Heart left ventricle (tissue), 16 donors: ENCODE results near the gene MLIP. TPM values are rescaled to one million over a fixed set of nuclear protein-coding genes. Genes with fewer than 3 reads are reported as not detected.

ENCODE experiments used
- ATAC-seq, 4 donors: fragments of 200-7000 bp; cut with Tn5 transposase; one replicate each; pipeline ENCODE4 v1.9.1; 2020 to 2022; ENCODE audit warnings: moderate library complexity in 4 of 4, mild to moderate bottlenecking in 3 of 4, moderate number of reproducible peaks in 1 of 4
- DNase-seq, 5 donors: peaks; one replicate each; pipeline ENCODE4 v3.0.0-alpha.2; 2020
- H3K27ac ChIP-seq, 12 donors: fragments of 200-600 bp; sonication (generic) in 4 of 12; one replicate each; pipeline versions ENCODE4 v1.5.0 to v1.8.0; 2016 to 2022; ENCODE audit warnings: mild to moderate bottlenecking in 2 of 12
- H3K27me3 ChIP-seq, 9 donors: fragments of 200-600 bp; sonication (generic) in 2 of 9; one replicate each; pipeline versions ENCODE4 v1.5.1 to v1.8.0; 2016 to 2022; ENCODE audit warnings: mild to moderate bottlenecking in 3 of 9
- H3K36me3 ChIP-seq, 9 donors: fragments of 200-600 bp; sonication (generic) in 2 of 9; one replicate each; pipeline versions ENCODE4 v1.5.0 to v1.8.0; 2018 to 2022; ENCODE audit warnings: mild to moderate bottlenecking in 2 of 9
- H3K4me1 ChIP-seq, 12 donors: fragments of 200-600 bp; sonication (generic) in 4 of 12; one replicate each; pipeline versions ENCODE4 v1.5.0 to v1.8.0; 2016 to 2022; ENCODE audit warnings: mild to moderate bottlenecking in 3 of 12
- H3K4me3 ChIP-seq, 12 donors: fragments of 200-600 bp; sonication (generic) in 4 of 12; one replicate each; pipeline versions ENCODE4 v1.5.0 to v1.8.0; 2017 to 2022; ENCODE audit warnings: mild to moderate bottlenecking in 9 of 12, moderate library complexity in 4 of 12
- H3K9me3 ChIP-seq, 12 donors: fragments of 200-600 bp; sonication (generic) in 4 of 12; one replicate each; pipeline versions ENCODE4 v1.5.0 to v1.8.0; 2016 to 2022; ENCODE audit warnings: mild to moderate bottlenecking in 1 of 12
- POLR2A ChIP-seq, 2 donors: fragments of 450-650 bp; IDR thresholded peaks; one replicate each; pipeline ENCODE4 v1.6.1; 2017; ENCODE audit warnings: antibody characterized with exemption in 2 of 2, mild to moderate bottlenecking in 2 of 2, moderate library complexity in 2 of 2
- WGBS, 4 donors: extraction: QIAGEN DNeasy Blood & Tissue Kit in 2 of 4; methylation state at CpG; one replicate each; pipeline versions ENCODE4 v1.1.5 to v1.1.7; 2013 to 2018; 5-methylcytosine and 5-hydroxymethylcytosine counted together
- intact Hi-C, 10 donors: fragments of 100-400 bp; cut with DNase I; formaldehyde crosslinking; loops; one replicate each; pipeline versions ENCODE4 v1.11.1 to v1.14.2; 2022
- polyA plus RNA-seq, 2 donors: library from polyadenylated mRNA; stranded (reverse); fragments of 200-250 nt; gene quantifications; one replicate each; pipeline ENCODE4 v1.2.3, GENCODE V29; 2013
- total RNA-seq, 9 donors: library from RNA; depleted of rRNA in 2 of 9; stranded (reverse); fragments of >200 nt in 2 of 9; fragmentation: NEBNext Ultra II Directional in 3 of 9; extraction: Animal tissue kit (Norgen Biotek cat#: 25700) in 3 of 9; gene quantifications; one replicate each; pipeline versions ENCODE4 v1.1.0 to v1.2.4, GENCODE V29; 2016 to 2023
- TF ChIP-seq, protein P1 (sequence below), 12 donors: fragments of 200-600 bp; sonication (generic) in 4 of 12; IDR thresholded peaks; one replicate each; pipeline versions ENCODE4 v1.5.0 to v1.8.0; 2018 to 2022; ENCODE audit warnings: antibody characterized with exemption in 12 of 12, mild to moderate bottlenecking in 5 of 12
- donor health status: ischemic (EF 13 %, LVEDD 7.1; RV severe dilation, severe dysfunction).
- donor health status: healthy with polysubstance abuse.
- donor health status: DM: no; HTN: yes; CAD: no.
- donor health status: DM: no; HTN: no; CAD: no.
- donor health status: ischemic (EF 25% LVEDD 6.9; RV normal size, moderate dysfunction).
- donor health status: ischemic (EF 25% LVEDD 5.7; RV mildly dilated, moderate dysfunction).
- donor health status: healthy.
- donor health status: DM: yes; HTN: yes; CAD: no.
- donor health status: ischemic (EF 35%, LVEDD 5.7; RV mildly dilated, moderate dysfunction).
- donor health status: nonischemic (EF 11% LVEDD 7.7; RV severe dilation, severe dysfunction).
- donor health status: DM: yes; HTN: yes; CAD: no.
- donor health status: PGD.
- donor health status: ischemic (EF 29% LVEDD 5.4; RV normal size, mild dysfunction).
- donor health status: nonischemic (EF 23%, LVEDD 6.1; RV moderate dilation, normal function).

MLIP gene
- total and polyA plus RNA-seq, 11 donors: 130 to 522 (median 360) TPM

DNA sequence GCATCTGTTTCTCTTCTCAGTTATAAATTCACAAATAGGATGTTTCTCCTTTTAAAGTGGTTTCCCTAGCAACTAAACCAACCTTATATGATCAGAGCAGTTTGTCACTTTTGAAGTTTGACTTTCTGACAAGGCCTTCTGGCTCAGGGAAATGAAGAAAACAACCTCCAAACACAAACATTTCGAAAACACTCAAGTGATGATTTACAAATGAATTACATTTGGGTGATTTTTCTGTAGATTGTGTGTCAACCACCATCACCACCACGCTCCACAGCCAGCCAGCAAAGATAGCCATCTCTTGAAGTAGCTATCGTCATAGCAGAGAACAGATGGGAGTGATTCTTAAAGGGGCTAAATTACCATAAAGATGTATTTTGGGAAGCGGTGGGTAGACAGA, 16.5 kb upstream of the MLIP start:
- Histone ChIP-seq H3K36me3 (peaks cover 0 to 5% (median 0%) of the 10 kb centered on the region in 9 donors), H3K27me3 (no peaks in the 10 kb centered on the region), H3K4me3 (no peak overlapping the region), H3K4me1 (peaks cover 0 to 47% (median 12%) of the 10 kb centered on the region in 12 donors), H3K9me3 (no peaks in the 10 kb centered on the region), H3K27ac (no peak overlapping the region)
- intact Hi-C loops: no loop called here
- no peak for TF ChIP-seq POLR2A (IDR thresholded peaks at IDR 0.05)
- TF ChIP-seq, protein P1, sequence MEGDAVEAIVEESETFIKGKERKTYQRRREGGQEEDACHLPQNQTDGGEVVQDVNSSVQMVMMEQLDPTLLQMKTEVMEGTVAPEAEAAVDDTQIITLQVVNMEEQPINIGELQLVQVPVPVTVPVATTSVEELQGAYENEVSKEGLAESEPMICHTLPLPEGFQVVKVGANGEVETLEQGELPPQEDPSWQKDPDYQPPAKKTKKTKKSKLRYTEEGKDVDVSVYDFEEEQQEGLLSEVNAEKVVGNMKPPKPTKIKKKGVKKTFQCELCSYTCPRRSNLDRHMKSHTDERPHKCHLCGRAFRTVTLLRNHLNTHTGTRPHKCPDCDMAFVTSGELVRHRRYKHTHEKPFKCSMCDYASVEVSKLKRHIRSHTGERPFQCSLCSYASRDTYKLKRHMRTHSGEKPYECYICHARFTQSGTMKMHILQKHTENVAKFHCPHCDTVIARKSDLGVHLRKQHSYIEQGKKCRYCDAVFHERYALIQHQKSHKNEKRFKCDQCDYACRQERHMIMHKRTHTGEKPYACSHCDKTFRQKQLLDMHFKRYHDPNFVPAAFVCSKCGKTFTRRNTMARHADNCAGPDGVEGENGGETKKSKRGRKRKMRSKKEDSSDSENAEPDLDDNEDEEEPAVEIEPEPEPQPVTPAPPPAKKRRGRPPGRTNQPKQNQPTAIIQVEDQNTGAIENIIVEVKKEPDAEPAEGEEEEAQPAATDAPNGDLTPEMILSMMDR (IDR thresholded peaks at IDR 0.05): no peak
- 65 to 72% (median 70%) methylated on average over 4 of the region's 4 CpGs for WGBS, 4 donors
- ATAC-seq (no peak), DNase-seq (no peak)

DNA sequence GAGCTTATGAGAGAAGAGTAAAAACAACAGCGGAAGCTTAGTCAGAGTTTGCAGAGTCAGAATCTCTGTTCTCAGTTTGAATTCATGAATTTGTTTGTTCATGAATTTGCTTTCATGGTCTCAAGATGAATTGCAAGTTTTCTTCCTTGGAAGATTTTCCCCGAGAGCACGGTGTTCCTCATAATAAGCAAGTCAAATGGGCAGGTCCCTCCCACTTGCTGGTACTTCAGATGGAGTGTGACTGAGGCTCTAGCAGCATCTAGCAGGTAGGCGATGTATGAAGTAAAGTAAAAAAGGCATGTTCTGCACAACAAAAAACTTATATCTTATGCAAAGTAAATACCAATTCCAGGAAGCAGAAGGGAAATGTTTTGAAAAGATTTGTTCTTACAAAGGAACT, 15.5 kb upstream of the MLIP start:
- DNase-seq (no peak), ATAC-seq (no peak)
- intact Hi-C loops: no loop called here
- Histone ChIP-seq H3K27me3 (no peaks in the 10 kb centered on the region), H3K4me3 (no peak overlapping the region), H3K27ac (no peak overlapping the region), H3K9me3 (no peaks in the 10 kb centered on the region), H3K36me3 (peaks cover 0 to 5% (median 0%) of the 10 kb centered on the region in 9 donors), H3K4me1 (peaks cover 0 to 51% (median 9%) of the 10 kb centered on the region in 12 donors)
- WGBS, 4 donors: 78 to 92% (median 80%) methylated on average over 4 of the region's 4 CpGs
- TF ChIP-seq, protein P1 (IDR thresholded peaks at IDR 0.05): no peak
- TF ChIP-seq POLR2A (IDR thresholded peaks at IDR 0.05): no peak

GRCh38 chr6:54096811-54097210, 14.4 kb upstream of the MLIP start:
- peaks cover 0 to 52% (median 9%) of the 10 kb centered on the region in 12 donors for H3K4me1 ChIP-seq
- H3K27ac ChIP-seq: no peak overlapping the region
- TF ChIP-seq, protein P1 (IDR thresholded peaks at IDR 0.05): no peak
- no peak for TF ChIP-seq POLR2A (IDR thresholded peaks at IDR 0.05)
- no peak for DNase-seq
- 60 to 78% (median 65%) methylated on average over 3 of the region's 3 CpGs for WGBS, 4 donors
- no peaks in the 10 kb centered on the region for H3K9me3 ChIP-seq
- H3K36me3 ChIP-seq: peaks cover 0 to 5% (median 0%) of the 10 kb centered on the region in 9 donors
- no peak overlapping the region for H3K4me3 ChIP-seq
- no peaks in the 10 kb centered on the region for H3K27me3 ChIP-seq
- intact Hi-C loops: no loop called here
- no peak for ATAC-seq

DNA sequence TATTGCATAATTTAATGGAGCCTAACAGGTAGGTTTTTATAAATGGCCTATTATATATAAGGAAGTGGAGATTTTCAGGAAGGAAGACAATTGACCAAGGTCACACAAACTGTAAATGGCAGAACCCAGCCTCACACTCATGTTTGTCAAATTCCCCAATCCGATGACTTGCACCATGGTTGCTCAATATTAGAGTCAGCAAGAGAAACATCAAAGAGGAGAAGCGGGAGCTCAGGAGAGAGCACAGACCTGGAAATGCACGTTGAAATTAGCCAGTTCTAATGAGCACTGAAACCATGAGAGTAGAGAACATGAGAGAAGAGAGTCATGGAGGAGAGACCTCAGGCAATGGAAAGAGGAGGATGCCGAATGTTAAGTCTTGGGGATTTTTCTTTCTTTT, 13.5 kb upstream of the MLIP start:
- Histone ChIP-seq H3K4me1 (peaks cover 0 to 54% (median 10%) of the 10 kb centered on the region in 12 donors), H3K27me3 (no peaks in the 10 kb centered on the region), H3K4me3 (no peak overlapping the region), H3K9me3 (no peaks in the 10 kb centered on the region), H3K36me3 (peaks cover 0 to 5% (median 0%) of the 10 kb centered on the region in 9 donors), H3K27ac (no peak overlapping the region)
- DNase-seq (no peak), ATAC-seq (no peak)
- TF ChIP-seq POLR2A (IDR thresholded peaks at IDR 0.05): no peak
- TF ChIP-seq, protein P1 (IDR thresholded peaks at IDR 0.05): no peak
- intact Hi-C loops: no loop called here
- WGBS, 4 donors: 61 to 81% (median 63%) methylated on average over 4 of the region's 4 CpGs
